Loucy (cell line): ENCODE data around the gene KCNAB3.
A peak's percentile ranks its signal among the peaks of the same experiment; 100 is the strongest.

Experiments used
- H2AFZ ChIP-seq: fragments of 200-600 bp; sonication (generic); 2 replicates; pipeline ENCODE4 v1.6.0; 2016; ENCODE audit warnings: antibody characterized with exemption, mild to moderate bottlenecking, low read length, moderate library complexity
- H3F3A ChIP-seq: fragments of 200-600 bp; 2 replicates; pipeline ENCODE4 v1.6.0; 2016; ENCODE audit warnings: antibody characterized with exemption, low read depth, mild to moderate bottlenecking
- H3K27me3 ChIP-seq: fragments of 200-600 bp; sonication (generic); 2 replicates; pipeline ENCODE4 v1.6.1; 2014; ENCODE audit warnings: low read length, mild to moderate bottlenecking; ENCODE audit not compliant: insufficient read depth, poor library complexity, severe bottlenecking
- H3K36me3 ChIP-seq: fragments of 200-600 bp; sonication (generic); 2 replicates; pipeline ENCODE4 v1.6.1; 2016; ENCODE audit warnings: low read length; ENCODE audit not compliant: insufficient read depth
- H3K4me1 ChIP-seq: fragments of 200-600 bp; sonication (generic); 2 replicates; pipeline ENCODE4 v1.5.1; 2014; ENCODE audit warnings: low read length, mild to moderate bottlenecking; ENCODE audit not compliant: insufficient read depth, poor library complexity, severe bottlenecking
- H3K4me2 ChIP-seq: fragments of 200-600 bp; sonication (generic); 2 replicates; pipeline ENCODE4 v1.6.0; 2014; ENCODE audit warnings: antibody characterized with exemption, low read length, low read depth, mild to moderate bottlenecking; ENCODE audit not compliant: poor library complexity, severe bottlenecking
- H3K4me3 ChIP-seq: fragments of 200-600 bp; sonication (generic); 2 replicates; pipeline ENCODE4 v1.5.1; 2014; ENCODE audit warnings: low read length, mild to moderate bottlenecking, mixed read lengths; ENCODE audit not compliant: poor library complexity, severe bottlenecking
- H3K79me2 ChIP-seq: fragments of 200-600 bp; sonication (generic); 2 replicates; pipeline ENCODE4 v1.6.1; 2014; ENCODE audit warnings: low read length; ENCODE audit not compliant: insufficient read depth
- H3K9ac ChIP-seq: fragments of 200-600 bp; sonication (generic); 2 replicates; pipeline ENCODE4 v1.6.0; 2014; ENCODE audit warnings: mild to moderate bottlenecking, low read depth, low read length, moderate library complexity; ENCODE audit not compliant: poor library complexity, severe bottlenecking
- H3K9me2 ChIP-seq: fragments of 200-600 bp; sonication (generic); replicated peaks from 2 replicates; pipeline ENCODE4 v1.6.1; 2016; ENCODE audit warnings: low read depth, low read length, mixed read lengths
- H3K9me3 ChIP-seq: fragments of 200-600 bp; sonication (generic); 2 replicates; pipeline ENCODE4 v1.6.1; 2014; ENCODE audit warnings: mild to moderate bottlenecking, antibody characterized with exemption, low read length, low read depth; ENCODE audit not compliant: insufficient read depth
- H4K20me1 ChIP-seq: fragments of 200-600 bp; sonication (generic); 2 replicates; pipeline ENCODE4 v1.6.0; 2014; ENCODE audit warnings: antibody characterized with exemption, low read length, mild to moderate bottlenecking; ENCODE audit not compliant: insufficient read depth, poor library complexity, severe bottlenecking
- CTCF ChIP-seq: fragments of 200-600 bp; sonication (generic); conservative IDR thresholded peaks from 2 replicates; pipeline ENCODE4 v1.5.1; 2014; ENCODE audit warnings: mild to moderate bottlenecking, antibody characterized with exemption, low read length
- EZH2phosphoT487 ChIP-seq: fragments of 200-600 bp; IDR thresholded peaks from 2 replicates; pipeline ENCODE4 v1.6.1; 2018; ENCODE audit warnings: antibody characterized with exemption, mild to moderate bottlenecking, moderate library complexity, borderline replicate concordance

KCNAB3 gene

DNA sequence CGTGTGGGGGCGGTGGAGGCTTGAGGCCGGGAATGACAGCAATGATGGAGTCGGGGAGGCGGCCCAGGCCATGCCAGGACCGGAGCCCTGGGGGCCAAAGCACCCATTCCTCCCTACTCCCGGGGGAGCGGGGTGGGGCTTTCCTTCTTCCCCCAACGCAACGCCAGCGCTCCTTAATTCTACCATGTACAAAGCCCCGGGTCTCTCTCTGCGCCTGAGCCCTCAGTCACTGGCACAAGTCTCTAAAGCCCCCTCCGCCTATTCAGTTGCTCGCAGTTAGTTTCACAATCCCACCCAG, 13.3 kb downstream of the KCNAB3 start:
- no peak for TF ChIP-seq EZH2phosphoT487
- no peak for TF ChIP-seq CTCF
- H3K4me2 ChIP-seq: peak overlapping the region; percentile 87
- peaks cover 14% of the 10 kb centered on the region; the same call in 1 of the 2 replicates for H3K36me3 ChIP-seq

GRCh38 chr17:7915611-7916384, 13.9 kb downstream of the KCNAB3 start, which contains the start of gene RNF227:
RNF227 (minus strand) TSS chr17:7916289; CDS start chr17:7916195, 94 bp downstream.
- Histone ChIP-seq H2AFZ (peak within 1 kb of the TSS; percentile 84), H4K20me1 (peaks cover 4% of the 10 kb centered on the region), H3F3A (peaks cover 7% of the 10 kb centered on the region; the same call in 1 of the 2 replicates), H3K9me3 (no peaks in the 10 kb centered on the region), H3K9me2 (no peaks in the 10 kb centered on the region), H3K9ac (peak within 1 kb of the TSS; percentile 82), H3K4me2 (peak within 1 kb of the TSS; percentile 87), H3K36me3 (peaks cover 19% of the 10 kb centered on the region; the same call in 1 of the 2 replicates), H3K4me1 (peaks cover 22% of the 10 kb centered on the region), H3K27me3 (no peaks in the 10 kb centered on the region), H3K79me2 (peaks cover 13% of the 10 kb centered on the region; the same call in 1 of the 2 replicates), H3K4me3 (peak within 1 kb of the TSS; percentile 74)
- TF ChIP-seq EZH2phosphoT487 (no peak), CTCF (no peak)

More for the DNA sequence above, 13.3 kb downstream of the KCNAB3 start:
- H3K9me2 ChIP-seq: no peaks in the 10 kb centered on the region
- H3F3A ChIP-seq: 0 out of 2 replicates have a peak, but pooled peaks cover 7% of the 10 kb centered on the region
- peak overlapping the region; percentile 74 for H3K4me3 ChIP-seq
- peaks cover 13% of the 10 kb centered on the region; the same call in 1 of the 2 replicates for H3K79me2 ChIP-seq
- H2AFZ ChIP-seq: peak overlapping the region; percentile 84
- H3K4me1 ChIP-seq: peaks cover 22% of the 10 kb centered on the region
- no peaks in the 10 kb centered on the region for H3K9me3 ChIP-seq
- H3K27me3 ChIP-seq: no peaks in the 10 kb centered on the region
- peaks cover 4% of the 10 kb centered on the region for H4K20me1 ChIP-seq
- peak overlapping the region; percentile 82 for H3K9ac ChIP-seq

GRCh38 chr17:7915179-7915610, 14.5 kb downstream of the KCNAB3 start:
- Histone ChIP-seq H3K9me2 (no peaks in the 10 kb centered on the region), H3K27me3 (no peaks in the 10 kb centered on the region), H3K4me2 (peak overlapping the region; percentile 73), H3K79me2 (peaks cover 13% of the 10 kb centered on the region; the same call in 1 of the 2 replicates), H2AFZ (peak overlapping the region; percentile 67; the same call in 1 of the 2 replicates), H3F3A (peaks cover 10% of the 10 kb centered on the region; the same call in 1 of the 2 replicates), H3K9me3 (no peaks in the 10 kb centered on the region), H3K9ac (peak overlapping the region; percentile 82), H3K4me3 (peak overlapping the region; percentile 74), H3K36me3 (peaks cover 25% of the 10 kb centered on the region; the same call in 1 of the 2 replicates), H4K20me1 (peaks cover 4% of the 10 kb centered on the region), H3K4me1 (peaks cover 22% of the 10 kb centered on the region)
- TF ChIP-seq CTCF (no peak), EZH2phosphoT487 (no peak)
